Endothelial cell of umbilical vein (primary cell): ENCODE measurements around the gene LTN1. TPM values are rescaled to one million over a fixed set of nuclear protein-coding genes. Genes with fewer than 3 reads are reported as not detected.

Source experiments
- BruUV-seq: library from RNA; stranded (reverse); fragments of 400-500 nt; replicated peaks from 2 replicates; lab custom pipeline; 2021; lab: Mats Ljungman, UMichigan
- CTCF ChIA-PET: fragments of 300-600, 350-600 bp; sonication (Branson Sonifier 250); formaldehyde crosslinking; loops from one replicate; lab custom pipeline; 2021; ENCODE audit warnings: antibody characterized with exemption, inconsistent platforms; lab: Charles Lee
- POLR2A ChIA-PET: fragments of 300-600, 350-600 bp; sonication (Branson Sonifier 250); formaldehyde crosslinking; loops from one replicate; lab custom pipeline; 2021; ENCODE audit warnings: antibody characterized with exemption, inconsistent platforms; lab: Charles Lee
- DNase-seq: peaks from one replicate; pipeline ENCODE4 v3.0.0-alpha.2; 2011; ENCODE audit warnings: low read depth, low spot score
- FAIRE-seq: peaks from 2 replicates; lab custom pipeline; 2011; peaks lifted over from hg19 to GRCh38; lab: Jason Lieb, UNC
- H2AFZ ChIP-seq: 2 replicates; pipeline ENCODE4 v1.6.0; 2012; ENCODE audit warnings: low read depth, low read length, control low read depth, inconsistent platforms
- H3K27ac ChIP-seq: 2 replicates; pipeline ENCODE4 v1.5.1; 2011; ENCODE audit warnings: low read depth, mild to moderate bottlenecking, control low read depth, low read length, moderate library complexity; ENCODE audit not compliant: insufficient read depth
- H3K27me3 ChIP-seq, 2 experiments: 2 replicates each; pipeline versions ENCODE4 v1.6.0 to v1.6.1; 2011; ENCODE audit warnings: low read length in 2 of 2, mixed read lengths in 1 of 2; ENCODE audit not compliant: control insufficient read depth in 2 of 2, insufficient read depth in 2 of 2
- H3K36me3 ChIP-seq, 2 experiments: 2 replicates in 1 of 2; 3 replicates in 1 of 2; pipeline ENCODE4 v1.5.1; 2011; ENCODE audit warnings: low read length in 2 of 2, mild to moderate bottlenecking in 1 of 2, moderate library complexity in 1 of 2; ENCODE audit not compliant: control insufficient read depth in 2 of 2, insufficient read depth in 2 of 2; ENCODE audit errors: extremely low read depth in 1 of 2
- H3K4me1 ChIP-seq: 3 replicates; pipeline ENCODE4 v1.5.1; 2011; ENCODE audit warnings: mild to moderate bottlenecking, low read length; ENCODE audit not compliant: control insufficient read depth, insufficient read depth; ENCODE audit errors: extremely low read depth
- H3K4me2 ChIP-seq: 2 replicates; pipeline ENCODE4 v1.6.1; 2011; ENCODE audit warnings: low read length, control low read depth, mixed read lengths; ENCODE audit not compliant: insufficient read depth
- H3K4me3 ChIP-seq, 3 experiments: fragments of 200-600 bp in 1 of 3; sonication (generic), shearing (Covaris generic) in 1 of 3; replicated peaks in 1 of 3; 2 replicates each; pipeline ENCODE4 v1.5.1; 2011 to 2016; ENCODE audit warnings: control low read depth in 3 of 3, low read length in 3 of 3, mild to moderate bottlenecking in 2 of 3, inconsistent platforms in 1 of 3, low read depth in 1 of 3, moderate library complexity in 1 of 3; ENCODE audit not compliant: insufficient read depth in 1 of 3
- H3K79me2 ChIP-seq: 2 replicates; pipeline ENCODE4 v1.6.0; 2012; ENCODE audit warnings: low read length, inconsistent platforms; ENCODE audit not compliant: control insufficient read depth, insufficient read depth
- H3K9ac ChIP-seq: replicated peaks from 2 replicates; pipeline ENCODE3; 2011; ENCODE audit warnings: low read length, control low read depth; ENCODE audit not compliant: insufficient read depth; ENCODE audit errors: extremely low read depth
- H3K9me1 ChIP-seq: replicated peaks from 3 replicates; pipeline ENCODE4 v1.6.0; 2011; ENCODE audit warnings: mild to moderate bottlenecking, low read length; ENCODE audit not compliant: control insufficient read depth, insufficient read depth; ENCODE audit errors: extremely low read depth
- H3K9me3 ChIP-seq: replicated peaks from 2 replicates; pipeline ENCODE4 v1.5.1; 2012; ENCODE audit warnings: low read length, inconsistent platforms; ENCODE audit not compliant: control insufficient read depth, insufficient read depth
- H4K20me1 ChIP-seq: replicated peaks from 2 replicates; pipeline ENCODE3; 2011; ENCODE audit warnings: mild to moderate bottlenecking, low read length; ENCODE audit not compliant: control insufficient read depth, insufficient read depth; ENCODE audit errors: extremely low read depth
- EZH2 ChIP-seq: IDR thresholded peaks from 2 replicates; pipeline ENCODE4 v1.6.1; 2012; ENCODE audit warnings: borderline replicate concordance, low read depth, mild to moderate bottlenecking, moderate library complexity, low read length, inconsistent platforms; ENCODE audit not compliant: severe bottlenecking
- FOS ChIP-seq: IDR thresholded peaks from 2 replicates; pipeline ENCODE4 v1.6.1; 2011; ENCODE audit warnings: mild to moderate bottlenecking, low read length, moderate library complexity, borderline replicate concordance; ENCODE audit not compliant: insufficient read depth
- GATA2 ChIP-seq: IDR thresholded peaks from 2 replicates; pipeline ENCODE4 v1.7.0; 2011; ENCODE audit warnings: low read depth, mild to moderate bottlenecking, moderate library complexity, mixed read lengths, low read length; ENCODE audit not compliant: insufficient read length, insufficient read depth
- JUN ChIP-seq: IDR thresholded peaks from 2 replicates; pipeline ENCODE4 v1.6.1; 2011; ENCODE audit warnings: borderline replicate concordance, low read depth; ENCODE audit not compliant: insufficient read length, insufficient read depth
- MYC ChIP-seq: IDR thresholded peaks from one replicate; pipeline ENCODE4 v1.6.1; 2011; ENCODE audit warnings: mild to moderate bottlenecking, low read depth, low read length
- POLR2A ChIP-seq: IDR thresholded peaks from 2 replicates; pipeline ENCODE4 v1.6.1; 2012; ENCODE audit warnings: low read depth, mild to moderate bottlenecking, control low read depth, low read length
- POLR2AphosphoS5 ChIP-seq: IDR thresholded peaks from 2 replicates; pipeline ENCODE4 v1.6.1; 2012; ENCODE audit warnings: low read depth, mild to moderate bottlenecking, control low read depth, low read length, moderate library complexity; ENCODE audit not compliant: insufficient read depth
- dilution Hi-C: fragments of 300-500 bp; cut with MboI; formaldehyde crosslinking; loops from one replicate; pipeline ENCODE4 v1.15.0; 2019; ENCODE audit warnings: low sequenced_read_pairs; ENCODE audit not compliant: extremely low pct_ligation_motif_present
- intact Hi-C: fragments of 100-400 bp; cut with micrococcal nuclease; formaldehyde crosslinking; loops from one replicate; pipeline ENCODE4 v1.10.0; 2022
- polyA plus RNA-seq, 4 experiments: library from polyadenylated mRNA; depleted of rRNA in 3 of 4; stranded (reverse) in 3 of 4; unstranded in 1 of 4; fragments of >200 nt; gene quantifications; 2 replicates each; pipeline versions ENCODE4 v1.2.1 to v1.2.3, GENCODE V29; 2011 to 2012; ENCODE audit warnings: missing spikeins in 1 of 4
- total RNA-seq: library from RNA; stranded (reverse); gene quantifications from 2 replicates; pipeline ENCODE4 v1.2.3, GENCODE V29; 2021
- TF ChIP-seq, protein P1 (sequence below), 2 donors: IDR thresholded peaks; 1 replicate in 1 of 2; 2 replicates in 1 of 2; pipeline ENCODE4 v1.5.1; 2011; ENCODE audit warnings: low read length in 2 of 2, mild to moderate bottlenecking in 2 of 2, moderate library complexity in 2 of 2, control low read depth in 1 of 2, inconsistent platforms in 1 of 2, low read depth in 1 of 2; ENCODE audit not compliant: insufficient read depth in 1 of 2; ENCODE audit errors: extremely low read depth in 1 of 2
- TF ChIP-seq, protein P2 (sequence below): IDR thresholded peaks from 2 replicates; pipeline ENCODE4 v1.6.1; 2011; ENCODE audit not compliant: insufficient read depth, insufficient read length

Gene LTN1
- total and polyA plus RNA-seq, 2 donors (not counting 3 experiments of a cell fraction or from before 2014, with no cell fraction given), result 3.8 to 23.0 TPM

- intact Hi-C loops (loop anchor here (5.0 kb wide), 1 partner anchor 426 kb away; no protein-coding TSS in a partner anchor), dilution Hi-C loops (no loop called here)
- TF ChIP-seq JUN (peak; percentile 31), GATA2 (peak; percentile 47), POLR2A (no peak), FOS (peak; percentile 70)
- peak overlapping the region; percentile 60 for H3K4me2 ChIP-seq
- no peaks in the 10 kb centered on the region for H3K9me3 ChIP-seq
- no peaks in the 10 kb centered on the region for H3K9me1 ChIP-seq
- ChIA-PET CTCF (interaction anchor here (0.8 to 3.0 kb wide), 2 partner anchors 27 to 198 kb away, joined by 3 to 18 read pairs; no protein-coding TSS in a partner anchor), POLR2A (no interaction called here)
- H3K79me2 ChIP-seq, result no peaks in the 10 kb centered on the region
- H3K27me3 ChIP-seq, result no peaks in the 10 kb centered on the region
- no peak overlapping the region for H2AFZ ChIP-seq
- peaks cover 37% of the 10 kb centered on the region for H3K4me1 ChIP-seq
- FAIRE-seq (no peak), DNase-seq (peak; percentile 63)
- H3K4me3 ChIP-seq, result no peak overlapping the region
- no peaks in the 10 kb centered on the region for H4K20me1 ChIP-seq
- peak overlapping the region; percentile 59 for H3K27ac ChIP-seq
- BruUV-seq, result no TSS peak
- H3K36me3 ChIP-seq, result peaks cover 2 to 8% of the 10 kb centered on the region in 2 experiments
- H3K9ac ChIP-seq, result peak overlapping the region; percentile 11
Observed at GRCh38 chr21:28943631-28944030, 49.0 kb downstream of the LTN1 start.

DNA sequence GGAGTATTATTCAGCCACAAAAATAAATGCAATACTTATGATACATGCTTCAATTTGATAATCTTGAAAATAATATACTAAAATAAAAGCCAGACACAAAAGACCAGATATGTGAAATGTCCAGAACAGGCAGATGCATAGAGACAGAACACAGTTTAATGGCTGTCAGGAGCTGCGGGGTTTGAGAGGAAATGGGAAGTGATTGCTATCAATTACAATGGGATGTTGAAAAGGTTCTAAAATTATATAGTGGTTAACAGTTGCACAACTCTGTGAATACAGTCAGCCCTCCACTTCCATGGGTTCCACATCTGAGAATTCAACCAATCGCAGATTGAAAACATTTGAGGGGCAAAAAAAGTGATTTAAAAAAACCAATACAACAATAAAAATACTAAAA, 54.0 kb downstream of the LTN1 start:
- no TSS peak for BruUV-seq
- Histone ChIP-seq H3K27ac (no peak overlapping the region), H3K79me2 (no peaks in the 10 kb centered on the region), H3K36me3 (peaks cover 2 to 20% of the 10 kb centered on the region in 2 experiments), H3K9ac (no peak overlapping the region), H3K4me3 (no peak overlapping the region), H4K20me1 (no peaks in the 10 kb centered on the region), H3K4me2 (no peak overlapping the region), H2AFZ (no peak overlapping the region), H3K4me1 (peaks cover 18% of the 10 kb centered on the region), H3K9me1 (no peaks in the 10 kb centered on the region), H3K9me3 (no peaks in the 10 kb centered on the region), H3K27me3 (no peaks in the 10 kb centered on the region)
- intact Hi-C loops, result no loop called here
- dilution Hi-C loops, result no loop called here
- no peak for FAIRE-seq
- ChIA-PET POLR2A (no interaction called here), CTCF (interaction anchor here (1.4 to 2.6 kb wide), 3 partner anchors 187 to 602 kb away, joined by 4 to 47 read pairs (median 6); no protein-coding TSS in a partner anchor)
- DNase-seq, result no peak
- TF ChIP-seq GATA2 (no peak), JUN (no peak), POLR2A (no peak), MYC (no peak), POLR2AphosphoS5 (no peak), EZH2 (no peak), FOS (no peak)
- TF ChIP-seq, protein P1, sequence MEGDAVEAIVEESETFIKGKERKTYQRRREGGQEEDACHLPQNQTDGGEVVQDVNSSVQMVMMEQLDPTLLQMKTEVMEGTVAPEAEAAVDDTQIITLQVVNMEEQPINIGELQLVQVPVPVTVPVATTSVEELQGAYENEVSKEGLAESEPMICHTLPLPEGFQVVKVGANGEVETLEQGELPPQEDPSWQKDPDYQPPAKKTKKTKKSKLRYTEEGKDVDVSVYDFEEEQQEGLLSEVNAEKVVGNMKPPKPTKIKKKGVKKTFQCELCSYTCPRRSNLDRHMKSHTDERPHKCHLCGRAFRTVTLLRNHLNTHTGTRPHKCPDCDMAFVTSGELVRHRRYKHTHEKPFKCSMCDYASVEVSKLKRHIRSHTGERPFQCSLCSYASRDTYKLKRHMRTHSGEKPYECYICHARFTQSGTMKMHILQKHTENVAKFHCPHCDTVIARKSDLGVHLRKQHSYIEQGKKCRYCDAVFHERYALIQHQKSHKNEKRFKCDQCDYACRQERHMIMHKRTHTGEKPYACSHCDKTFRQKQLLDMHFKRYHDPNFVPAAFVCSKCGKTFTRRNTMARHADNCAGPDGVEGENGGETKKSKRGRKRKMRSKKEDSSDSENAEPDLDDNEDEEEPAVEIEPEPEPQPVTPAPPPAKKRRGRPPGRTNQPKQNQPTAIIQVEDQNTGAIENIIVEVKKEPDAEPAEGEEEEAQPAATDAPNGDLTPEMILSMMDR (IDR thresholded peaks at IDR 0.05; ENCODE audit: extremely low read depth in 1 of 2, insufficient read depth in 1 of 2, low read depth in 1 of 2, low read length in 2 of 2), result no peak
- TF ChIP-seq, protein P2, sequence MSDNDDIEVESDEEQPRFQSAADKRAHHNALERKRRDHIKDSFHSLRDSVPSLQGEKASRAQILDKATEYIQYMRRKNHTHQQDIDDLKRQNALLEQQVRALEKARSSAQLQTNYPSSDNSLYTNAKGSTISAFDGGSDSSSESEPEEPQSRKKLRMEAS, result no peak
